Osteoblast (primary cell): Measurements from ENCODE around the gene GTF2A1L. TPM values are rescaled to one million over a fixed set of nuclear protein-coding genes. Genes with fewer than 3 reads are reported as not detected.

Experiments used
- DNase-seq: peaks from one replicate; pipeline ENCODE4 v3.0.0; 2011; ENCODE audit warnings: low spot score, mixed read lengths; ENCODE audit not compliant: insufficient read length; ENCODE audit errors: missing footprints
- H2AFZ ChIP-seq: 2 replicates; pipeline ENCODE4 v1.6.0; 2011; ENCODE audit warnings: mild to moderate bottlenecking, low read length
- H3K27ac ChIP-seq: 2 replicates; pipeline ENCODE4 v1.5.1; 2011; ENCODE audit warnings: mild to moderate bottlenecking, low read depth, low read length, moderate library complexity
- H3K27me3 ChIP-seq: 2 replicates; pipeline ENCODE4 v1.6.0; 2012; ENCODE audit warnings: mild to moderate bottlenecking, control low read depth, inconsistent platforms, low read length, moderate library complexity; ENCODE audit not compliant: insufficient read depth
- H3K36me3 ChIP-seq: 2 replicates; pipeline ENCODE4 v1.5.1; 2011; ENCODE audit warnings: mild to moderate bottlenecking, low read length, control low read depth, moderate library complexity; ENCODE audit not compliant: insufficient read depth
- H3K4me1 ChIP-seq: 2 replicates; pipeline ENCODE4 v1.5.1; 2011; ENCODE audit warnings: mild to moderate bottlenecking, low read length, control low read depth, moderate library complexity; ENCODE audit not compliant: insufficient read depth
- H3K4me2 ChIP-seq: 2 replicates; pipeline ENCODE4 v1.6.0; 2011; ENCODE audit warnings: mild to moderate bottlenecking, low read length; ENCODE audit not compliant: insufficient read depth
- H3K4me3 ChIP-seq: fragments of 200-600 bp; sonication (generic); 3 replicates; pipeline ENCODE4 v1.5.1; 2012; ENCODE audit warnings: mild to moderate bottlenecking, low read length, inconsistent platforms; ENCODE audit not compliant: insufficient read depth
- H3K79me2 ChIP-seq: 2 replicates; pipeline ENCODE4 v1.6.0; 2012; ENCODE audit warnings: mild to moderate bottlenecking, low read length, control low read depth, inconsistent platforms; ENCODE audit not compliant: insufficient read depth
- H3K9me3 ChIP-seq: 2 replicates; pipeline ENCODE4 v1.5.1; 2011; ENCODE audit warnings: low read depth, low read length, control low read depth
- H4K20me1 ChIP-seq: 2 replicates; pipeline ENCODE4 v1.6.0; 2012; ENCODE audit warnings: mild to moderate bottlenecking, low read length, control low read depth; ENCODE audit not compliant: insufficient read depth
- total RNA-seq: library from RNA; depleted of rRNA; stranded (reverse); fragments of >200 nt; gene quantifications from 2 replicates; pipeline ENCODE4 v1.2.3, GENCODE V29; 2012
- TF ChIP-seq, protein P1 (sequence below): IDR thresholded peaks from 2 replicates; pipeline ENCODE4 v1.5.1; 2011; ENCODE audit warnings: mild to moderate bottlenecking, low read depth, low read length, moderate library complexity; ENCODE audit errors: extremely low read depth

The GTF2A1L gene
- total RNA-seq, 1 donor, result 1.1 TPM

DNA sequence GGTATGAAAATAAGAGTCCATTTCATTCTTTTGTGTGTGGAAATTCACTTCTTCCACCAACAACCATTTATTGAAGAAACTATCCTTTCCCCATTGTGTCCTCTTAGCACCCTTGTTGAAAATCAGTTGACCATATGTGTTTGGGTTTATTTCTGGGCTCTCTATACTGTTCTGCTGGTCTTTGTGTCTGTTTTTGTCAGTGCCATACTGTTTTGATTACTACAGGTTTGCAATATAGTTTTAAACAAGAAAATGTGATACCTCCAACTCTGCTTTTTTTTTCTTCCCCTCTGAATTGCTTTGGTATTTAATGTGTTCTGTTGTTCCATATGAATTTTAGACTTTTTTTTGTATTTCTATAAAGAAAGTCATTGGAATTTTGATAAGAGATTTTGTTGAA, 8.4 kb downstream of the GTF2A1L start:
- H3K4me3 ChIP-seq, result no peak overlapping the region
- no peak overlapping the region for H2AFZ ChIP-seq
- no peaks in the 10 kb centered on the region for H3K27me3 ChIP-seq
- H3K4me1 ChIP-seq, result no peaks in the 10 kb centered on the region
- no peak for DNase-seq
- H3K9me3 ChIP-seq, result no peaks in the 10 kb centered on the region
- no peak overlapping the region for H3K4me2 ChIP-seq
- TF ChIP-seq, protein P1, sequence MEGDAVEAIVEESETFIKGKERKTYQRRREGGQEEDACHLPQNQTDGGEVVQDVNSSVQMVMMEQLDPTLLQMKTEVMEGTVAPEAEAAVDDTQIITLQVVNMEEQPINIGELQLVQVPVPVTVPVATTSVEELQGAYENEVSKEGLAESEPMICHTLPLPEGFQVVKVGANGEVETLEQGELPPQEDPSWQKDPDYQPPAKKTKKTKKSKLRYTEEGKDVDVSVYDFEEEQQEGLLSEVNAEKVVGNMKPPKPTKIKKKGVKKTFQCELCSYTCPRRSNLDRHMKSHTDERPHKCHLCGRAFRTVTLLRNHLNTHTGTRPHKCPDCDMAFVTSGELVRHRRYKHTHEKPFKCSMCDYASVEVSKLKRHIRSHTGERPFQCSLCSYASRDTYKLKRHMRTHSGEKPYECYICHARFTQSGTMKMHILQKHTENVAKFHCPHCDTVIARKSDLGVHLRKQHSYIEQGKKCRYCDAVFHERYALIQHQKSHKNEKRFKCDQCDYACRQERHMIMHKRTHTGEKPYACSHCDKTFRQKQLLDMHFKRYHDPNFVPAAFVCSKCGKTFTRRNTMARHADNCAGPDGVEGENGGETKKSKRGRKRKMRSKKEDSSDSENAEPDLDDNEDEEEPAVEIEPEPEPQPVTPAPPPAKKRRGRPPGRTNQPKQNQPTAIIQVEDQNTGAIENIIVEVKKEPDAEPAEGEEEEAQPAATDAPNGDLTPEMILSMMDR, result no peak
- no peaks in the 10 kb centered on the region for H3K36me3 ChIP-seq
- no peaks in the 10 kb centered on the region for H3K79me2 ChIP-seq
- H3K27ac ChIP-seq, result no peak overlapping the region
- H4K20me1 ChIP-seq, result no peaks in the 10 kb centered on the region

DNA sequence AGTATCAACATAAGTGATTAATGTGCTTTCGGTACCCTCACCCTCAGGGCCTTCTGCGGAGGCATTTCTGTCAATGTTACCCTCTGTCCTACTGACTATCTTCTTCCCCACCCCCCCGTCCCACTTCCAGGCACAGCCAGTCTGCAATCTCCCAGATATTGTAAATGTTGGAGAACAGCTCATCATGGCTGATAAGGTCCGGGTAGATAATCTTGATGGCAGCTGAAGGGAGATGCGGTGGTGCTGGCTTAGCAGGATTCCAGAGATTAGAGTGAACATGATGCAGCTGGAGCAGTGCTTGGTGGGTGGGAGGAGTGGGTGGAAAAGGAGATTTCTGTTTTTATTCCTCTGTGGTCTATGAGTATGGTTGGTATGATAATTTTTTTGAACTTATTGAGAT, 15.5 kb downstream of the GTF2A1L start:
- Histone ChIP-seq H3K27ac (no peak overlapping the region), H3K27me3 (no peaks in the 10 kb centered on the region), H3K4me1 (no peaks in the 10 kb centered on the region), H3K79me2 (no peaks in the 10 kb centered on the region), H2AFZ (no peak overlapping the region), H3K4me3 (no peak overlapping the region), H4K20me1 (no peaks in the 10 kb centered on the region), H3K4me2 (no peak overlapping the region), H3K36me3 (no peaks in the 10 kb centered on the region), H3K9me3 (no peaks in the 10 kb centered on the region)
- TF ChIP-seq, protein P1, result no peak
- no peak for DNase-seq

DNA sequence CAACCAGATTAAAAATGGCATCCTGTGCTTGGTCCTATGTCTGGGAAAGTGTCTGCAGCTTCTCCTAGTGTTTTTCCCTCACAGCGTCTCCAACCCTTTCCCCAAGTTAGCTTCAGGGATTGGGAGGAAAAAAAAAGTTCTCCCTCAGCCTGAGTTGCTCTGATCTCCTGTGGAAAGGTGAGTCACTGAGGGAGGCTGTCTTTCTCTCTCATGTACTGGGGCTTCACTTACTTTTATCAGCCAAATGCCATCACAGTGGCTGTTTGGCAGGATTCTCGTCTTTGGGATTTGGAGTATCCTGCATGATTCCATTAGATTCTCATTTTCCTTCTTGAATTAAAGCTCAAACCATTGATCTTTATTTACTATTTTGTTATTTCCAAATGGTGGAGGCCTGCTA, 18.1 kb downstream of the GTF2A1L start:
- no peaks in the 10 kb centered on the region for H3K27me3 ChIP-seq
- no peak overlapping the region for H2AFZ ChIP-seq
- H3K4me1 ChIP-seq, result no peaks in the 10 kb centered on the region
- H3K79me2 ChIP-seq, result no peaks in the 10 kb centered on the region
- H4K20me1 ChIP-seq, result no peaks in the 10 kb centered on the region
- no peak overlapping the region for H3K4me3 ChIP-seq
- no peak overlapping the region for H3K27ac ChIP-seq
- DNase-seq, result no peak
- H3K9me3 ChIP-seq, result no peaks in the 10 kb centered on the region
- TF ChIP-seq, protein P1, result no peak
- no peak overlapping the region for H3K4me2 ChIP-seq
- H3K36me3 ChIP-seq, result no peaks in the 10 kb centered on the region

DNA sequence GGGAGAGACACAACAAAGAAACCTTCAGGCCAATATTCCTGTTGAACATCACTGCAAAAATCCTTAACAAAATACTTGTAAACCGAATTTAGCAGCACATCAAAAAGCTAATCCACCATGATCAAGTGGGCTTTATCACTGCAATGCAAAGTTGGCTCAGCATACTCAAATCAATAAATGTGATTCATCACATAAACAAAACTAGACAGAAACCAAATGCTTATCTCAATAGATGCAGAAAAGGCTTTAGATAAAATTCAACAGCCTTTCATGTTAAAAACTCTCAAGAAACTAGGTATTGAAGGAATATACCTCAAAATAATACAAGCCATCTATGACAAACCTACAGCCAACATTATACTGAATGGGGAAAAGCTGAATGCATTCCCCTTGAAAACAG, 20.6 kb downstream of the GTF2A1L start:
- H4K20me1 ChIP-seq, result no peaks in the 10 kb centered on the region
- H3K4me3 ChIP-seq, result no peak overlapping the region
- TF ChIP-seq, protein P1, result no peak
- H3K79me2 ChIP-seq, result no peaks in the 10 kb centered on the region
- no peaks in the 10 kb centered on the region for H3K9me3 ChIP-seq
- H3K4me1 ChIP-seq, result no peaks in the 10 kb centered on the region
- H3K27ac ChIP-seq, result no peak overlapping the region
- H2AFZ ChIP-seq, result no peak overlapping the region
- no peak for DNase-seq
- no peak overlapping the region for H3K4me2 ChIP-seq
- H3K36me3 ChIP-seq, result no peaks in the 10 kb centered on the region
- no peaks in the 10 kb centered on the region for H3K27me3 ChIP-seq
